HS-5 (cell line): Measurements from ENCODE around the gene NEFH.

Experiments
- DNase-seq: peaks from one replicate; pipeline ENCODE4 v3.0.0-alpha.2; 2012; ENCODE audit warnings: low read depth

NEFH gene

GRCh38 chr22:29493636-29494035, 13.6 kb downstream of the NEFH start:
- no peak for DNase-seq

- no peak for DNase-seq
Observed at GRCh38 chr22:29499852-29500251, 19.8 kb downstream of the NEFH start.

- DNase-seq: no peak
Observed at GRCh38 chr22:29503811-29504372, 23.9 kb downstream of the NEFH start.

GRCh38 chr22:29509298-29509697, 29.3 kb downstream of the NEFH start:
- no peak for DNase-seq

- DNase-seq: no peak
Observed at GRCh38 chr22:29509815-29510214, 29.8 kb downstream of the NEFH start.

GRCh38 chr22:29510542-29510941, 30.5 kb downstream of the NEFH start:
- DNase-seq: no peak

GRCh38 chr22:29511126-29511862, 31.3 kb downstream of the NEFH start:
- no peak for DNase-seq

- no peak for DNase-seq
Observed at GRCh38 chr22:29512031-29512430, 32.0 kb downstream of the NEFH start.

GRCh38 chr22:29517215-29517908, 37.3 kb downstream of the NEFH start:
- DNase-seq: no peak

GRCh38 chr22:29518427-29518826, 38.4 kb downstream of the NEFH start:
- no peak for DNase-seq

GRCh38 chr22:29519996-29520395, 40.0 kb downstream of the NEFH start:
- no peak for DNase-seq

GRCh38 chr22:29520851-29521250, 40.8 kb downstream of the NEFH start:
- peak; percentile 50 for DNase-seq

- DNase-seq: no peak
Observed at GRCh38 chr22:29521526-29521925, 41.5 kb downstream of the NEFH start.

GRCh38 chr22:29523761-29524160, 43.7 kb downstream of the NEFH start:
- DNase-seq: no peak

GRCh38 chr22:29524442-29525191, 44.6 kb downstream of the NEFH start:
- no peak for DNase-seq

GRCh38 chr22:29528144-29528543, 48.1 kb downstream of the NEFH start:
- no peak for DNase-seq

GRCh38 chr22:29530716-29531115, 50.7 kb downstream of the NEFH start:
- DNase-seq: no peak

- no peak for DNase-seq
Observed at GRCh38 chr22:29531419-29531818, 51.4 kb downstream of the NEFH start.

- DNase-seq: no peak
Observed at GRCh38 chr22:29536411-29536810, 56.4 kb downstream of the NEFH start.

GRCh38 chr22:29539105-29539504, 59.1 kb downstream of the NEFH start:
- no peak for DNase-seq
